ENCODE data around the gene BRAT1. TPM values are rescaled to one million over a fixed set of nuclear protein-coding genes. Genes with fewer than 3 reads are reported as not detected.

The BRAT1 gene
- total and polyA plus RNA-seq, 8 donors: 16.3 to 119 (median 27.4) TPM

DNA sequence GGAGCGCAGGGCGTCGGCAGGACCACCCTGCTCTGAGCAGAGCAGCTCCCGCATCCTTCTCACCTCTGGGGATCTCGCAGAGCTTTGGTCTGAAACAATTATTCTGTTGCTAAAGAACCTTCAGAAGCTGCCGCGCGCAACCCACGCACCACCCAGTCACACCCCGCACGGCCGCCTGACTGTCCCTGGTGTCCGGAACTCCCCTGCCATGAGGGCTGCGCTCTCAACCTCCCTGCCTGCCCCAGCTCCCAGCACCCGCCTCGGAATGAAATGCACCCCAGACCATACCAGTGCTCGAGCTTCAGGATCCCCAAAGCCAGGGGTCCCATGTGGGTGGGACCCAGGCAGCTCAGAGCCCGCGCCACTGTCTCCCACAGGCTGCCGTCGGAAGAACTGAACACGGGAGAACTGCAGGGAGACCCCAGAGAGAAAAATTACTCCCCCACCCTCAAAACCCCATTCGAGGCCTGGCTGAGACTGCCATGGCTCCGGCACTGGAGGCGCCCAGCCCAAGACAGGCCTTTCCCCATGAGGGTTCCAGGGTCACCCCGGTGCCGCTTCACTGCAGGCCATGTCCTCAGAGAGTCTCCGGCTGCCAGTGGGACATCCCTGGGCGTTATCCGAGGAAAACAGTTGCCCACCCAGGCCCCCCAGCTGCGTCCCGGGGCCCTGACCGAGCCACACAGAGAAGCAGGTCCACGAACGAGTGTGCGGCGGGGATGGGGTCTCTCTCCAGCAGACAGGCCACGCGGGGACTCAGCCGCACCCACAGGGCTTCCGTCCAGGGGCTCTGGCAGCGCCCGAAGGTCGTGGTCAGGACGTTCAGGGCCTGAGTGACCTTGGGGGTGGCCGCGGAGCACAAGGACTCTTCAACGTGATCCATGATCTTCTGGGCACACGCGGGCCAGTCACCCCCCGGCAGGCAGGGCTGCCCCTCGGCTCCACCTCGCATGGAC, 12.1 kb downstream of the BRAT1 start:
- no peaks in the 10 kb centered on the region for H3K4me1 ChIP-seq
- H3K4me3 ChIP-seq: no peak overlapping the region
- no peak overlapping the region for H3K27ac ChIP-seq
- no peaks in the 10 kb centered on the region for H3K27me3 ChIP-seq
- H3K36me3 ChIP-seq: peaks cover 74 to 100% (median 99%) of the 10 kb centered on the region in 4 donors
- intact Hi-C loops (cut with DNase I; ENCODE audit: low total_unique reads): no loop called here
- WGBS, 5 donors: 89 to 93% (median 91%) methylated on average over 21 to 53 of the region's 53 CpGs
- no peak for DNase-seq
- TF ChIP-seq EP300 (IDR thresholded peaks at IDR 0.05) (no peak), POLR2A (IDR thresholded peaks at IDR 0.05) (no peak), POLR2AphosphoS5 (IDR thresholded peaks at IDR 0.05) (no peak)
- TF ChIP-seq, protein P1, sequence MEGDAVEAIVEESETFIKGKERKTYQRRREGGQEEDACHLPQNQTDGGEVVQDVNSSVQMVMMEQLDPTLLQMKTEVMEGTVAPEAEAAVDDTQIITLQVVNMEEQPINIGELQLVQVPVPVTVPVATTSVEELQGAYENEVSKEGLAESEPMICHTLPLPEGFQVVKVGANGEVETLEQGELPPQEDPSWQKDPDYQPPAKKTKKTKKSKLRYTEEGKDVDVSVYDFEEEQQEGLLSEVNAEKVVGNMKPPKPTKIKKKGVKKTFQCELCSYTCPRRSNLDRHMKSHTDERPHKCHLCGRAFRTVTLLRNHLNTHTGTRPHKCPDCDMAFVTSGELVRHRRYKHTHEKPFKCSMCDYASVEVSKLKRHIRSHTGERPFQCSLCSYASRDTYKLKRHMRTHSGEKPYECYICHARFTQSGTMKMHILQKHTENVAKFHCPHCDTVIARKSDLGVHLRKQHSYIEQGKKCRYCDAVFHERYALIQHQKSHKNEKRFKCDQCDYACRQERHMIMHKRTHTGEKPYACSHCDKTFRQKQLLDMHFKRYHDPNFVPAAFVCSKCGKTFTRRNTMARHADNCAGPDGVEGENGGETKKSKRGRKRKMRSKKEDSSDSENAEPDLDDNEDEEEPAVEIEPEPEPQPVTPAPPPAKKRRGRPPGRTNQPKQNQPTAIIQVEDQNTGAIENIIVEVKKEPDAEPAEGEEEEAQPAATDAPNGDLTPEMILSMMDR (IDR thresholded peaks at IDR 0.05): no peak
- no peaks in the 10 kb centered on the region for H3K9me3 ChIP-seq

DNA sequence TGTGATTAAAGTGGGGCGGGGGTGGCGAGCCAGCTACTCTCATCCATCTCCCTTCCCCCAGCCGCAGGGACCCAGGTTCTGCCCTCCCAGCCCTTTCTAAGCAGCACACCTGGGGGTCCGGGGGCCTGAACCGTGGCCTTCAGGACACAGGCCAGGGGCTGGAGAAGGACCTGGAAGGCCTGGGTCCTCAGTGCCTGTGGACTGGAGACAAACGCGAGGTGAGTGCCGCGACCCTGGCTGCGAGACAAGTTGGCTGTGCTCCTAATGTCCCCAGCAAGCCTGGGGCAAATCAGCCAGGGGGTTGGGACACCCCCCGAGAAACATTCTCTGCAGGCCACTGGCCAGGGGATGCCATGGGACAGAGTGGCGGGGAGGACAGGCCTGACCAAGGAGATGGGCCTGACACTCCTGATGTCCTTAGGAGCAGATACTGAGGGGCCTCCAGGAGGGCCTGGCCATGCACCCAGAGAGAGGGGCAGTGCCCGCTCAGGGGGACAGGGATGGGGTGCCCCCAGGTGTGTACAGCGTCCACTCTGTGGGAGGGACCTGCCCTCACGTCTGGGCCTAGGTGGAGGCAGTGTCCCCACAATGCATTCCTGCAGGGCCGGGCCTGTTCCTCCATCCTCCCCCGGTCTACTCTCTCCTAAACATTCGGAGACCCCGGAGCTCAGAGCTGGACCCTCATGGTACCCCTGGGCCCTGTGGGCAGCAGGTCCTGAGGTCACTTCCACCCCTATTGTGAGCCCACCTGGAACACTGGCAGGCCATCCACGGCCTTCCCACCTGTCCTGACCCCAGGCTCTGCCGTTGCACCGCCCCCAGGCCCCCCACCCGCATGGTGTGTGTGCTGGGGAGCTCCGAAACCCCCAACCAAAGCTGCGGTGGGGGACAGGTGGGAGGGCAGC, 13.1 kb downstream of the BRAT1 start:
- WGBS, 5 donors: 86 to 95% (median 91%) methylated on average over 16 to 25 of the region's 25 CpGs
- intact Hi-C loops (cut with DNase I; ENCODE audit: low total_unique reads): no loop called here
- H3K36me3 ChIP-seq: peaks cover 79 to 100% (median 97%) of the 10 kb centered on the region in 4 donors

DNA sequence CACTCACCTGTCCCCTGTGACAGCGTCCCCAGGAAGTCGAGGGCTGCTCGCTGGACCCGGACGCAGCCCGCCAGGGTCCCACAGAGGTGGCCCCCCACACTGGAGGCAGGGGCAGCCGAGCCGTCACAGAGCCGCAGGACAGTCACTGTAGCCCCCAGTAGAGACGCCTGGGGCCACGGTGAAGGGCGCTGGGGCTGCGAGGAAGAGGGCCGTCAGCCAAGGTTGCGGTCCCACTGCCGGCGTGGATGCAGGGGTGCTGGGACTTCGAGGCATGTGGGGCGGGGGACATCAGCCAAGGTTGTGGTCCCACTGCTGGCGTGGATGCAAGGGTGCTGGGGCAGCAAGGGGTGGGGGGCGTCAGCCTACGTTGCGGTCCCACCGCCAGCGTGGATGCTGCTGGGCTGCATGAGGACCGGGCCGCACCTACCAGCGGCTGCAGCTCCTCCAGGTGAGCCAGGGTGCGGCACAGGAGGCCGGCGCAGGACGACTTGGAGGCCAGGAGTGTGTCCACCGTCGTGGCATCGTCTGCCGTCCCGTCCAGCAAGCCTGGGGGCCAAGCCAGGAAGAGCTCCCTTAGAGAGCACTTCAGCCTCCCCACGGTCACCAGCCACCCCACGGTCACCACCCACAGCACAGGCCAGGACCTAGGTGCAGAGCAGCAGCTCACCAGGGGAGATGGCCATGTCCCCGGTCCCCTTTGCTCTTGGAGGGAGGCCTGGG, 13.9 kb downstream of the BRAT1 start:
- no peaks in the 10 kb centered on the region for H3K27me3 ChIP-seq
- H3K4me1 ChIP-seq: no peaks in the 10 kb centered on the region
- intact Hi-C loops (cut with DNase I; ENCODE audit: low total_unique reads): no loop called here
- 91 to 96% (median 94%) methylated on average over 11 to 40 of the region's 40 CpGs for WGBS, 5 donors
- no peaks in the 10 kb centered on the region for H3K9me3 ChIP-seq
- peaks cover 71 to 92% (median 90%) of the 10 kb centered on the region in 4 donors for H3K36me3 ChIP-seq
- no peak for DNase-seq
- H3K4me3 ChIP-seq: no peak overlapping the region
- TF ChIP-seq POLR2A (IDR thresholded peaks at IDR 0.05) (no peak), POLR2AphosphoS5 (IDR thresholded peaks at IDR 0.05) (no peak), EP300 (IDR thresholded peaks at IDR 0.05) (no peak)
- TF ChIP-seq, protein P1 (IDR thresholded peaks at IDR 0.05): no peak
- H3K27ac ChIP-seq: no peak overlapping the region

More for the DNA sequence above, 13.1 kb downstream of the BRAT1 start:
- Histone ChIP-seq H3K9me3 (no peaks in the 10 kb centered on the region), H3K27ac (no peak overlapping the region), H3K4me3 (no peak overlapping the region), H3K27me3 (no peaks in the 10 kb centered on the region), H3K4me1 (no peaks in the 10 kb centered on the region)
- DNase-seq: no peak
- TF ChIP-seq, protein P1 (IDR thresholded peaks at IDR 0.05): no peak
- TF ChIP-seq EP300 (IDR thresholded peaks at IDR 0.05) (no peak), POLR2A (IDR thresholded peaks at IDR 0.05) (no peak), POLR2AphosphoS5 (IDR thresholded peaks at IDR 0.05) (no peak)
